ENCODE results near the gene CIT.
"Not testable (repeated sequence)": the region's sequence is repeated elsewhere in the genome, so short reads cannot be mapped to it uniquely, and the experiment has no call there.

CIT gene

GRCh38 chr12:119876761-119877638, at the start of gene CIT:
Gene CIT (minus strand): TSS chr12:119877320. CDS start chr12:119876168, 1,152 bp downstream.
- in situ Hi-C loops (cut with HindIII; ENCODE audit: low pct_ligation_motif_present, low pct_unique_long_range_greater_than_20kb, low sequenced_read_pairs) = no loop called here
- peak; percentile 99 for DNase-seq

- no peak for DNase-seq
- in situ Hi-C loops (cut with HindIII; ENCODE audit: low pct_ligation_motif_present, low pct_unique_long_range_greater_than_20kb, low sequenced_read_pairs) = no loop called here
These were observed 48.1 kb upstream of the CIT start for GRCh38 chr12:119925269-119925668.

- no peak for DNase-seq
- in situ Hi-C loops (cut with HindIII; ENCODE audit: low pct_ligation_motif_present, low pct_unique_long_range_greater_than_20kb, low sequenced_read_pairs) = no loop called here
These were observed 42.9 kb upstream of the CIT start for GRCh38 chr12:119920064-119920463.

- in situ Hi-C loops (cut with HindIII; ENCODE audit: low pct_ligation_motif_present, low pct_unique_long_range_greater_than_20kb, low sequenced_read_pairs) = no loop called here
- no peak for DNase-seq
These were observed 38.9 kb upstream of the CIT start for GRCh38 chr12:119915894-119916510.

- in situ Hi-C loops (cut with HindIII; ENCODE audit: low pct_ligation_motif_present, low pct_unique_long_range_greater_than_20kb, low sequenced_read_pairs) = no loop called here
- DNase-seq = no peak
These were observed 37.5 kb upstream of the CIT start for GRCh38 chr12:119914666-119915065.

- in situ Hi-C loops (cut with HindIII; ENCODE audit: low pct_ligation_motif_present, low pct_unique_long_range_greater_than_20kb, low sequenced_read_pairs) = no loop called here
- DNase-seq = no peak
These were observed 36.6 kb upstream of the CIT start for GRCh38 chr12:119913536-119914330.

GRCh38 chr12:119911182-119911581, 34.1 kb upstream of the CIT start:
- no peak for DNase-seq
- in situ Hi-C loops (cut with HindIII; ENCODE audit: low pct_ligation_motif_present, low pct_unique_long_range_greater_than_20kb, low sequenced_read_pairs) = no loop called here

GRCh38 chr12:119910586-119910985, 33.5 kb upstream of the CIT start:
- DNase-seq = no peak
- in situ Hi-C loops (cut with HindIII; ENCODE audit: low pct_ligation_motif_present, low pct_unique_long_range_greater_than_20kb, low sequenced_read_pairs) = no loop called here

- DNase-seq = peak; percentile 80
- in situ Hi-C loops (cut with HindIII; ENCODE audit: low pct_ligation_motif_present, low pct_unique_long_range_greater_than_20kb, low sequenced_read_pairs) = no loop called here
These were observed 25.0 kb upstream of the CIT start for GRCh38 chr12:119902084-119902509.

GRCh38 chr12:119901670-119902069, 24.6 kb upstream of the CIT start:
- no peak for DNase-seq
- in situ Hi-C loops (cut with HindIII; ENCODE audit: low pct_ligation_motif_present, low pct_unique_long_range_greater_than_20kb, low sequenced_read_pairs) = no loop called here

GRCh38 chr12:119894916-119895315, 17.8 kb upstream of the CIT start:
- in situ Hi-C loops (cut with HindIII; ENCODE audit: low pct_ligation_motif_present, low pct_unique_long_range_greater_than_20kb, low sequenced_read_pairs) = no loop called here
- DNase-seq = no peak

GRCh38 chr12:119892611-119893010, 15.5 kb upstream of the CIT start:
- in situ Hi-C loops (cut with HindIII; ENCODE audit: low pct_ligation_motif_present, low pct_unique_long_range_greater_than_20kb, low sequenced_read_pairs); DNase-seq: not testable (repeated sequence)

- no peak for DNase-seq
- in situ Hi-C loops (cut with HindIII; ENCODE audit: low pct_ligation_motif_present, low pct_unique_long_range_greater_than_20kb, low sequenced_read_pairs) = no loop called here
These were observed 8.4 kb upstream of the CIT start for GRCh38 chr12:119885549-119885948.

GRCh38 chr12:119883791-119884190, 6.7 kb upstream of the CIT start:
- DNase-seq; in situ Hi-C loops (cut with HindIII; ENCODE audit: low pct_ligation_motif_present, low pct_unique_long_range_greater_than_20kb, low sequenced_read_pairs): not testable (repeated sequence)

- in situ Hi-C loops (cut with HindIII; ENCODE audit: low pct_ligation_motif_present, low pct_unique_long_range_greater_than_20kb, low sequenced_read_pairs) = no loop called here
- DNase-seq = no peak
These were observed 6.1 kb upstream of the CIT start for GRCh38 chr12:119883237-119883636.

GRCh38 chr12:119877639-119877948, 474 bp upstream of the CIT start:
- no peak for DNase-seq
- in situ Hi-C loops (cut with HindIII; ENCODE audit: low pct_ligation_motif_present, low pct_unique_long_range_greater_than_20kb, low sequenced_read_pairs) = no loop called here

GRCh38 chr12:119870457-119870856, 6.7 kb downstream of the CIT start:
- DNase-seq = no peak
- in situ Hi-C loops (cut with HindIII; ENCODE audit: low pct_ligation_motif_present, low pct_unique_long_range_greater_than_20kb, low sequenced_read_pairs) = no loop called here

GRCh38 chr12:119869720-119870119, 7.4 kb downstream of the CIT start:
- in situ Hi-C loops (cut with HindIII; ENCODE audit: low pct_ligation_motif_present, low pct_unique_long_range_greater_than_20kb, low sequenced_read_pairs) = no loop called here
- peak; percentile 43 for DNase-seq

- in situ Hi-C loops (cut with HindIII; ENCODE audit: low pct_ligation_motif_present, low pct_unique_long_range_greater_than_20kb, low sequenced_read_pairs) = no loop called here
These were observed 8.1 kb downstream of the CIT start for GRCh38 chr12:119868992-119869391.

More at GRCh38 chr12:119868992-119869391, 8.1 kb downstream of the CIT start:
- no peak for DNase-seq
